ENCODE results near the gene DNMT3A. TPM values are rescaled to one million over a fixed set of nuclear protein-coding genes. Genes with fewer than 3 reads are reported as not detected.
A peak's percentile ranks its signal among the peaks of the same experiment; 100 is the strongest.

The DNMT3A gene
- total RNA-seq, 2 donors from 2014 or later, result 17.7 to 24.3 TPM

DNA sequence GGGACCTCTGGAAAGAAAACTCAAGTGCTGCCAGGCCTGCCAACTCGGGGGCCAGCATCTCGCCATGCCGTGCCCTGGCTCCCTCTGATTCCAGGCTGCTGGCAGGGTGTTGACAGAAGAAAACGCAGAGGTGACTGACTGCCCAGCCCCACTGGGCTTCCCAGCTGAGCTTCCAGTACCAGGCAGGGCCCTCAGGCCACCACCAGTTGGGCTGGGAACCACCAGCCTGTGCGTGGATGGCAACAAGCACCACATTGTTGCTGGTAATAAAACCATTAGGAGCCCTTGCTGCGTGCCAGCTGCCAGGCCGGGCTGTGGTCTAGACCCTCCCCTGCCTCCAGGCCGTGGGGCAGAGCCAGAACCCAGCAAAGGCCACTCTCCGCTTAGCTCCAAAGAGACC, 9.2 kb downstream of the DNMT3A start:
- Histone ChIP-seq H3K27me3 (replicated peaks; ENCODE audit: insufficient read depth) (no peaks in the 10 kb centered on the region), H3K36me3 (no peaks in the 10 kb centered on the region), H3K9me3 (no peaks in the 10 kb centered on the region), H3K4me1 (ENCODE audit: control insufficient read depth in 1 of 2, low read depth in 2 of 2) (peaks cover 7 to 70% of the 10 kb centered on the region in 2 donors), H3K4me3 (no peak overlapping the region), H3K27ac (no peak overlapping the region)
- TF ChIP-seq, protein P1, sequence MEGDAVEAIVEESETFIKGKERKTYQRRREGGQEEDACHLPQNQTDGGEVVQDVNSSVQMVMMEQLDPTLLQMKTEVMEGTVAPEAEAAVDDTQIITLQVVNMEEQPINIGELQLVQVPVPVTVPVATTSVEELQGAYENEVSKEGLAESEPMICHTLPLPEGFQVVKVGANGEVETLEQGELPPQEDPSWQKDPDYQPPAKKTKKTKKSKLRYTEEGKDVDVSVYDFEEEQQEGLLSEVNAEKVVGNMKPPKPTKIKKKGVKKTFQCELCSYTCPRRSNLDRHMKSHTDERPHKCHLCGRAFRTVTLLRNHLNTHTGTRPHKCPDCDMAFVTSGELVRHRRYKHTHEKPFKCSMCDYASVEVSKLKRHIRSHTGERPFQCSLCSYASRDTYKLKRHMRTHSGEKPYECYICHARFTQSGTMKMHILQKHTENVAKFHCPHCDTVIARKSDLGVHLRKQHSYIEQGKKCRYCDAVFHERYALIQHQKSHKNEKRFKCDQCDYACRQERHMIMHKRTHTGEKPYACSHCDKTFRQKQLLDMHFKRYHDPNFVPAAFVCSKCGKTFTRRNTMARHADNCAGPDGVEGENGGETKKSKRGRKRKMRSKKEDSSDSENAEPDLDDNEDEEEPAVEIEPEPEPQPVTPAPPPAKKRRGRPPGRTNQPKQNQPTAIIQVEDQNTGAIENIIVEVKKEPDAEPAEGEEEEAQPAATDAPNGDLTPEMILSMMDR (IDR thresholded peaks at IDR 0.05), result no peak
- DNase-seq (ENCODE audit: low spot score) (no peak), ATAC-seq (ENCODE audit: insufficient number of reproducible peaks, low FRiP score, low read depth) (no peak)

DNA sequence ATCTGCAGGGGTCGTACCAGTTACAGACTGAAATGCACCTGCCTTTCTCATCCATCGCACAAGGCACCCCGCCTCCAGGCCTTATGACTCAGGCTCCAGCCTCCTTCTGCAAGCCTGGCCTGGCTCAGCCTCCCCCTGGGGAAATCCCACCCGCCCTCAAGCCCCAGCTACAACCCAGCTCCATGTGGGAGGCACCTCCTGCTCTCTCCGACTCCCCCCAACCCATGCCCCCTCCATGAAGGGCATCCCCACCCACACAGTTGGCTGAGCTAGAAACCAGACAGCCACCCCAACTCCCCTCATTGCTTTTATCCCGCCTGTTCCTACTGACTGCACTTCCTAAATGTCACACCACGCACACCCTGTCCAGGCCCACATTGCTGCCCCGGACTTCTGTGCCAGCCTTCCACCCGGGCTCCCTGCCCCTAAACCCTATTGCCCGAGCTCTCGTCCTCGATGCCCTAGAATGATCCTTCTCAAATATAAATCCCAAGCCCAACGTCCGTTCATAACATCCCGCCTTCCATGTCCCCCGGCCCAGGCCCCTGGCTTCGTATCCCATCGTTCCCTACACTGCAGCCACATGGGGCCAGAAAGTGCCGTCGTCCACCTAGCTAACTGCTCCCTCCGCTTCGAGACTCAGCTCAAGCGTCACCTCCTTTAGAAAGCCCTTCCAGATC, 9.9 kb downstream of the DNMT3A start:
- Histone ChIP-seq H3K4me1 (ENCODE audit: control insufficient read depth in 1 of 2, low read depth in 2 of 2) (peaks cover 7 to 63% of the 10 kb centered on the region in 2 donors), H3K9me3 (no peaks in the 10 kb centered on the region), H3K36me3 (no peaks in the 10 kb centered on the region), H3K27me3 (replicated peaks; ENCODE audit: insufficient read depth) (no peaks in the 10 kb centered on the region), H3K4me3 (no peak overlapping the region), H3K27ac (no peak overlapping the region)
- TF ChIP-seq, protein P1 (IDR thresholded peaks at IDR 0.05), result no peak
- ATAC-seq (ENCODE audit: insufficient number of reproducible peaks, low FRiP score, low read depth) (no peak), DNase-seq (ENCODE audit: low spot score) (no peak)

DNA sequence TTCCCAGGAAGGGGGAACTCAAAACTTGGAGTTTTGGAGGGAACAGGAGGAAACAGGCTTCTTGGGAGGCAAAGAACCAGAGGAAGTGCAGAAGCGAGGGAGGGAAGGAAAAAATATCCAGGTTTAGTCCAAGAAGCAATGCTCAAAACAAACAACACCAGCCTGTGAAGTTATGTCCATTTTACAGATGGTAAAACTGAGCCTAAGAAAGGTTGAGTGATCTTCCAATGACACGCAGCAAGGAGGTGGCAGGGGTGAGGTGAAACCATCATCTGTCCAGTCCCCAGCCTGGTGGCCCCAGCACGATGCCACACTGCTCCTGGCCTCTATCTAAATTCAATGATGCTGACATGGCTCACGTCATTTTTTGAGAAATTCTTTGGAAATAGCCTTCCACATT, 10.8 kb downstream of the DNMT3A start:
- ATAC-seq (ENCODE audit: insufficient number of reproducible peaks, low FRiP score, low read depth) (no peak), DNase-seq (ENCODE audit: low spot score) (no peak)
- H3K27me3 ChIP-seq (replicated peaks; ENCODE audit: insufficient read depth), result no peaks in the 10 kb centered on the region
- H3K9me3 ChIP-seq, result no peaks in the 10 kb centered on the region
- no peak overlapping the region for H3K27ac ChIP-seq
- no peaks in the 10 kb centered on the region for H3K36me3 ChIP-seq
- no peak overlapping the region for H3K4me3 ChIP-seq
- H3K4me1 ChIP-seq (ENCODE audit: control insufficient read depth in 1 of 2, low read depth in 2 of 2), result peaks cover 7 to 58% of the 10 kb centered on the region in 2 donors
- TF ChIP-seq, protein P1 (IDR thresholded peaks at IDR 0.05), result no peak

DNA sequence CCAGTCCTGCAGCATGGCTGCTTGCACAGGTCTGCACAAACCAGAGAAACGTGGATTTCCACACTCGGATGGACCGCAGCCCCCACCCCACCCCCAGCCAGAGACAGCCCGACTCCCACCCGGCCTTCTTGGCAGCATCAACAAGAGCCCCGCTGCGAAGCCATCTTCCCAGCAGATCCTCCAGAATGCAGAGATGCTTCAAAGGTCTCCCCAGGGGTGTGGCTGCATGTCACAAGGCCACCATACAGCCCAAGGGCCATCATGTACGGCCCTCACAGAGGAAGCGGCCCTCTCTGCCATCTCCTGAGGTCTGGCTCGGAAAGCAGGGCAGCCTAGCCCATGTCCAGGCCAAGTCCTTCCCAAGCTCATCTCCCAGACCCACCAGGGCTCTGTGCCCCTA, 11.5 kb downstream of the DNMT3A start:
- Histone ChIP-seq H3K9me3 (no peaks in the 10 kb centered on the region), H3K4me3 (no peak overlapping the region), H3K27ac (no peak overlapping the region), H3K36me3 (no peaks in the 10 kb centered on the region), H3K27me3 (replicated peaks; ENCODE audit: insufficient read depth) (no peaks in the 10 kb centered on the region), H3K4me1 (ENCODE audit: control insufficient read depth in 1 of 2, low read depth in 2 of 2) (peaks cover 13 to 59% of the 10 kb centered on the region in 2 donors)
- ATAC-seq (ENCODE audit: insufficient number of reproducible peaks, low FRiP score, low read depth) (no peak), DNase-seq (ENCODE audit: low spot score) (no peak)
- TF ChIP-seq, protein P1 (IDR thresholded peaks at IDR 0.05), result no peak

DNA sequence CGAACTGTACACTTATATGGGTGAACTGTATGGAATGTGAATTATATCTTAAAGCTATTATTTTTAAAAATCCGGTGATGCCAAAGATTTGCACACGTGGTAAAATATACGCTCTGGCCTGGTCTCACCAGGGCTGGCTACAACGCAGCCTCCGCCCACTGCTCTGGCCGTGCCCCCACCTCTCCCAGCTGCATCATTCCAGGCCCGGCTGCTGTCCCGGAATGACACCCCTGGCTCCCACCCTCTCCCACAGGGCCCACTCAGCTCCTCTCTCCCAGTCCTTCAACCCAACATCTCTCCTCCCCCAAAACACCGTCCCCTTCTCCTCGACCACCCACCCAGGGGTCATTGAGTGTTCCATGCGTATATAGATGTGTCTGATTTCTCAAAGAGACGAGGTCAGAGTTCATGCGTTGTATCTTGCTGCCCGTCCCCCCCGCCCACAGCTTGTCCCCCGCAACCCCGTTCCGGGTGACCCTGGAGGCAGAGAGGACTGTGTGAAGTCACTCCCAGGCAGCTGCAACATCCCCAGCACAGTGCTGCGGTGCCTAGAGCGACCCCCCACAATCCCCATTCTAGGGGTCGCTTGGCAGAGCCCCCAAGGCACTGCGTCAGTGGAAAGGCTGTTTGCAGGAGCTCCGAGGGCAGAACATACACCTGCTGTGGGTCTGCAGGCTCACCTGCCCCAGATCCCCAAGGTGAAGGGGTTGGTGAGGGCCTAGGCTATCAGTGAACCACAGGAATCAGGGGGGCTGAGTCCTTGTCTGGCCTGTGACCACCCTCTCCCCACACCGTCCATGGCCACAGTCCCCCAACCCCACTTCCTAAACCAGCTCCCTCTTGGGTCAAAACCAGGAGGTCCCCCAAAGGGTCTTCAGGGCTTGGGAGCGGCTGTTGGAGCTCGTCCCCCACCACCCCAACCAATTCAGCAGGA, 13.3 kb downstream of the DNMT3A start:
- TF ChIP-seq, protein P1 (IDR thresholded peaks at IDR 0.05), result no peak
- DNase-seq (ENCODE audit: low spot score) (no peak), ATAC-seq (ENCODE audit: insufficient number of reproducible peaks, low FRiP score, low read depth) (no peak)
- no peaks in the 10 kb centered on the region for H3K9me3 ChIP-seq
- no peak overlapping the region for H3K4me3 ChIP-seq
- peak overlapping the region; percentile 18 to 31 for H3K27ac ChIP-seq
- H3K36me3 ChIP-seq, result no peaks in the 10 kb centered on the region
- H3K27me3 ChIP-seq (replicated peaks; ENCODE audit: insufficient read depth), result no peaks in the 10 kb centered on the region
- peaks cover 20 to 71% of the 10 kb centered on the region in 2 donors for H3K4me1 ChIP-seq (ENCODE audit: control insufficient read depth in 1 of 2, low read depth in 2 of 2)

Data from thoracic aorta (tissue), 2 donors.